Lower leg skin (tissue), 4 donors: ENCODE data around the gene ODF2. TPM values are rescaled to one million over a fixed set of nuclear protein-coding genes. Genes with fewer than 3 reads are reported as not detected.
"Not testable (repeated sequence)": the region's sequence is repeated elsewhere in the genome, so short reads cannot be mapped to it uniquely, and the experiment has no call there.

Experiments used
- DNase-seq, 2 donors: peaks; one replicate each; pipeline ENCODE4 v3.0.0-alpha.2; 2019; ENCODE audit warnings: low spot score in 2 of 2
- H3K4me3 ChIP-seq: fragments of 200-600 bp; sonication (generic); 2 replicates; pipeline ENCODE4 v1.5.1; 2017; ENCODE audit warnings: mild to moderate bottlenecking, low read depth; ENCODE audit not compliant: poor library complexity, severe bottlenecking
- CTCF ChIP-seq, 3 donors: fragments of 450-650 bp; IDR thresholded peaks; one replicate each; pipeline ENCODE4 v1.5.1; 2016; ENCODE audit warnings: antibody characterized with exemption in 3 of 3, mild to moderate bottlenecking in 3 of 3, moderate library complexity in 2 of 3
- POLR2A ChIP-seq, 2 donors: fragments of 450-650 bp; IDR thresholded peaks; one replicate each; pipeline ENCODE4 v1.6.1; 2016 to 2017; ENCODE audit warnings: antibody characterized with exemption in 2 of 2, mild to moderate bottlenecking in 1 of 2, moderate library complexity in 1 of 2
- WGBS, 2 donors: methylation state at CpG; one replicate each; pipeline ENCODE4 v1.1.5; 2018; 5-methylcytosine and 5-hydroxymethylcytosine counted together
- intact Hi-C: fragments of 100-400 bp; cut with DNase I; formaldehyde crosslinking; loops from one replicate; pipeline ENCODE4 v1.15.0; 2023; ENCODE audit warnings: low total_unique reads
- total RNA-seq, 4 donors: library from RNA; depleted of rRNA; stranded (reverse); fragments of >200 nt; gene quantifications; one replicate each; pipeline ENCODE4 v1.1.0, GENCODE V29; 2016

The ODF2 gene
- total RNA-seq, 4 donors from 2014 or later: 15.0 to 22.1 (median 18.0) TPM

GRCh38 chr9:128422783-128423150, 33.0 kb upstream of the ODF2 start:
- DNase-seq: no peak
- intact Hi-C loops: no loop called here
- H3K4me3 ChIP-seq: no peak overlapping the region
- 75 to 92% methylated on average over 5 of the region's 5 CpGs for WGBS, 2 donors
- TF ChIP-seq POLR2A (IDR thresholded peaks at IDR 0.05) (no peak), CTCF (IDR thresholded peaks at IDR 0.05) (no peak)

GRCh38 chr9:128423356-128423755, 32.5 kb upstream of the ODF2 start:
- WGBS, 2 donors: 60% methylated on average over 6 of the region's 6 CpGs
- DNase-seq, H3K4me3 ChIP-seq, intact Hi-C loops: not testable (repeated sequence)

GRCh38 chr9:128424268-128424780, 31.5 kb upstream of the ODF2 start:
- WGBS, 2 donors: 95 to 97% methylated on average over 13 to 15 of the region's 15 CpGs
- intact Hi-C loops: no loop called here
- DNase-seq: no peak
- TF ChIP-seq POLR2A (IDR thresholded peaks at IDR 0.05) (no peak), CTCF (IDR thresholded peaks at IDR 0.05) (no peak)
- no peak overlapping the region for H3K4me3 ChIP-seq

GRCh38 chr9:128428644-128429512, 26.9 kb upstream of the ODF2 start:
- H3K4me3 ChIP-seq: no peak overlapping the region
- DNase-seq: no peak
- intact Hi-C loops: no loop called here
- WGBS, 2 donors: 84% methylated on average over 21 to 22 of the region's 22 CpGs
- TF ChIP-seq POLR2A (IDR thresholded peaks at IDR 0.05) (no peak), CTCF (IDR thresholded peaks at IDR 0.05) (no peak)

GRCh38 chr9:128429513-128430086, 26.2 kb upstream of the ODF2 start:
- intact Hi-C loops: no loop called here
- TF ChIP-seq CTCF (IDR thresholded peaks at IDR 0.05) (no peak), POLR2A (IDR thresholded peaks at IDR 0.05) (no peak)
- no peak for DNase-seq
- H3K4me3 ChIP-seq: no peak overlapping the region
- WGBS, 2 donors: 89% methylated on average over 13 of the region's 13 CpGs

- 87 to 95% methylated on average over 8 of the region's 8 CpGs for WGBS, 2 donors
- TF ChIP-seq CTCF (IDR thresholded peaks at IDR 0.05) (no peak), POLR2A (IDR thresholded peaks at IDR 0.05) (no peak)
- no peak for DNase-seq
- intact Hi-C loops: no loop called here
- H3K4me3 ChIP-seq: no peak overlapping the region
These were observed 24.6 kb upstream of the ODF2 start for GRCh38 chr9:128431207-128431606.
